ENCODE measurements around the gene ZNF785. TPM values are rescaled to one million over a fixed set of nuclear protein-coding genes. Genes with fewer than 3 reads are reported as not detected.
A peak's percentile ranks its signal among the peaks of the same experiment; 100 is the strongest.
"Not testable (repeated sequence)": the region's sequence is repeated elsewhere in the genome, so short reads cannot be mapped to it uniquely, and the experiment has no call there.

The ZNF785 gene
- polyA plus RNA-seq, 4 donors: 17.5 to 36.5 (median 27.8) TPM

- DNase-seq (ENCODE audit: low read depth in 4 of 4, low spot score in 2 of 4): no peak
These were observed 42.4 kb downstream of the ZNF785 start for GRCh38 chr16:30543067-30543466.

GRCh38 chr16:30541502-30542329, 43.8 kb downstream of the ZNF785 start:
- DNase-seq (ENCODE audit: low read depth in 4 of 4, low spot score in 2 of 4): no peak

GRCh38 chr16:30540916-30541464, 44.5 kb downstream of the ZNF785 start:
- DNase-seq (ENCODE audit: low read depth in 4 of 4, low spot score in 2 of 4): not testable (repeated sequence)

- not testable (repeated sequence) for DNase-seq (ENCODE audit: low read depth in 4 of 4, low spot score in 2 of 4)
These were observed 45.4 kb downstream of the ZNF785 start for GRCh38 chr16:30539986-30540526.

DNA sequence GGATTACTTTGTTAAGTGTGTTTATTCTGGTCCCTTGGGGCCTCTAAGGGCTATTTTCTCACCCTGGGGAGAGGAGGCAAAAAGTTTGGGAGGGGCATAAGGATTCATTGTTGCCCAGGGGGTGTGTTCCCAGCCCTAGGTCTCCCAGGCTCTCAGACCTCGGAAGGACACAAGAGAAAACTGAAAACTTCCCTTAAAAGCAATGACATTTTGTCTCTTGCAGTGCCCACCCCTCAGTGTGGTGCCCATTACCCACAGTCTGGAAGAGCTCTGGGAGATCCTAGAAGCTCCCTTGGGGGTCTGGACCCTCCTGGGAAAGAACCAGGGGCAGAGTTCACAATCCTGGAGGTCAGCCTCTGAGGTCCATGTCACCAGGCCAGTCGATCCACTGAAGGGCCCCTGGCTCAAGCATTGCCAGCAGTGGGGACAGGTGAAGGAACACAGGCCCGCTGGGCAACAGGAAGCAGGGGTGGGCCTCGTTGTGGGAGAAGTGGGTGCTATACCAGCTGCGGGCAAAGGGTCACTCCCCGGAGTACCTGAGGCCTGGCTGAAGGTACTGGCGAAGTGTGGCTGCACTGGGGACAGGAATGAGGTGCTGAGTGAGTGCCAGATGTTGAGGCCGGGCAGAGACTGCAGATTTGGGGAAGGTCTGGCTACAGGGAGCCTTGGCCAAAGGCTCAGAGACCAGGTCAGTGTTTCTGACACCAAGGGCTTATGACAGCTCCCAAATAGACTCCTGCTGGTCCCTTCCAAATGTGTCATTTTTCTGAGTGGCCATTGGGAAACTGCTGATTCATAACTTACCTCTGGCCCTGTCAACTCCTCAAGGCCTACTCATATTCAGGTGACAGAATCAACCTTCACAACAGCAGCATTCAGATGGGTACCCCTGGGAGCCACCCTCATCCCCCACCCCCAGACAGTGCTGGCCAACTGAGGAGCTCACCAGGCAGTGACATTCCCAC, 46.2 kb downstream of the ZNF785 start:
- no peak for DNase-seq (ENCODE audit: low read depth in 4 of 4, low spot score in 2 of 4)

GRCh38 chr16:30536391-30537024, 49.0 kb downstream of the ZNF785 start:
- not testable (repeated sequence) for DNase-seq (ENCODE audit: low read depth in 4 of 4, low spot score in 2 of 4)

GRCh38 chr16:30535777-30536190, 49.7 kb downstream of the ZNF785 start:
- DNase-seq (ENCODE audit: low read depth in 4 of 4, low spot score in 2 of 4): no peak

DNA sequence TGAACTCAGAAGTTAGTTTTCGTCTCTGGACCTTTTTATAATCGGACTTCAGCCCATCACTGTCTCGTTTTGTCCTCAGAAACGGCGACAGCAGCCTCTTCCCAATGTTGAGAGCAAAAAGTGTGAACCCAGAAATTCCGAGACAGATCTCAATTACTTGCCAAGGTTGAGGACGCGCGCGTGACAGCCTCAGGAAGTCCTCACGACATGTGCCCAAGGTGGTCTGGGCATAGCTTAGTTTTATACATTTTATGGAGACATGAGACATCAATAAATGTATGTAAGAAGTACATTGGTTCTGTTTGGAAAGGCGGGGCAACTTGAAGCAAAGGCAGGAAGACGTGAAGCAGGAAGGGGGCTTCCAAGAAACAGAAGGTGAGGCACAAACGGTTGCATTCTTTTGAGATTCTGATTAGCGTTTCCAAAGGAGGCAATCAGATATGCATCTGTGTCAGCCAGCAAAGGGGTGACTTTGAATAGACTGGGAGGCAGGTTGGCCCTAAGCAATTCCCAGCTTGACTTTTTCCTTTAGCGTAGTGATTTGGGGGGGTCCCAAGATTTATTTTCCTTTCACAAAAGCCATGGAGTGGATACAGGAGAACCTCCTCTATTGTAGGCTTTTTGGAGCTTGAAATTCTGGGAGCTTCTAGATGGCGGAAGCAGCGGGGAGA, 50.3 kb downstream of the ZNF785 start:
- DNase-seq (ENCODE audit: low read depth in 4 of 4, low spot score in 2 of 4): peak in 1 of 4 donors; percentile 87

GRCh38 chr16:30534368-30535105, 51.0 kb downstream of the ZNF785 start, which contains the start of gene ZNF747:
Gene ZNF747, minus strand, starts transcription at chr16:30534858. Its CDS starts 179 bp downstream, at chr16:30534679.
- peak; percentile 74 to 91 (median 86) for DNase-seq (ENCODE audit: low read depth in 4 of 4, low spot score in 2 of 4)

DNA sequence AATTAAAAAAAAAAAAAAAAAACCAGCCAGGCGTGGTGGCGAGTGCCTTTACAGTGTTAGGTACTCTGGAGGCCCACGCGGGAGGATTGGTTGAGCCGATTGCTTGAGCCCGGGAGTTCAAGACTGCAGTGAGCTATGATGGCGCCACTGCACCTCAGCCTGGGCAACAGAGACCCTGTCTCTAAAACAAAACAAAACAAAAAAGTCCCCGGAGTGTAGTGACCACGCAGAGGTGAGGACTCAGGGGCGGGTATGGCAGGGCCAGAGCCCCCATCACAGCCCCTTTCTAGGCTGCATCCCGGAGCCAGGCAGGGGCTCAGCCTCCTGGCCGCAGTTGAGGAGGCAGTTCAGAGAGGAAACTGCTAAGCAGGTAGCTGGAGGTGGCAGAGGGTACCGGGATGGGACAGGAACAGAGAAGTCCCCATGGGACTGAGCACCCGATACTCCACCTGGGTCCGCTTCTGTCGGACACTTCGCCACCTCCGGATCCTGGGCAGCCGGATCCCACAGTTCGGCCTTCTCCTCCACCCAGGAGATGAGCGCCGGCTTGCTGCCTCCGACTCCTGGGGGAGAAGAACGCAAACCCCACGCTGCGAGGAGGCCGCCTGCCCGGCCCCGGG, 51.6 kb downstream of the ZNF785 start:
- DNase-seq (ENCODE audit: low read depth in 4 of 4, low spot score in 2 of 4): no peak

DNA sequence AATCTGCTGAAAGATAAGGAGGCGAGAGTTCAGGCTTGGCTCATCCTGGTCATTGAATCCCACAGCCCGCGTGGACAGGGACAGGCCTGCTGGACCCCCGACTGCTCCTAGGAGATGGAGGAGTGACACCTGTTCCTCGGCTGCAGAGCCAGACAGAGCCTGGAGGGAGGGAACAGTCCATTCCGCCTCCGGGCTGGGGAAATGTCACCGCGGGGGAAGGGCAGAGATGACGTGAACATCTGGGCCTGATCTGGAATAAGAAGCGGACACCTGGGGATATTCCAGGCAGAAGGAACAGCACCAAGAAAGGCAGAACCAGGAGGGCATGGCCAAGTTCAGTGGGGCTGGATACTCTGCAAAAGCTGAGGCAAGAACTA, 52.4 kb downstream of the ZNF785 start:
- no peak for DNase-seq (ENCODE audit: low read depth in 4 of 4, low spot score in 2 of 4)

GRCh38 chr16:30532285-30533145, 53.0 kb downstream of the ZNF785 start:
- no peak for DNase-seq (ENCODE audit: low read depth in 4 of 4, low spot score in 2 of 4)

Other genes starting within 250 kb of the ZNF785 start
- 10 to 100 TPM; 55.4 to 65.2 (median 61.0) TPM for gene CD2BP2, start 230.4 kb downstream of the ZNF785 start, polyA plus RNA-seq (ENCODE audit: insufficient read length in 4 of 4)
- 10 to 100 TPM; 28.5 to 46.7 (median 39.8) TPM for gene TBC1D10B, start 215.2 kb downstream of the ZNF785 start, polyA plus RNA-seq (ENCODE audit: insufficient read length in 4 of 4)
- 1 to 10 TPM in 1 of 4 donors, under 1 TPM in 3; 0.51 to 1.6 (median 0.62) TPM for gene MYL11, start 210.9 kb downstream of the ZNF785 start, polyA plus RNA-seq (ENCODE audit: insufficient read length in 4 of 4)
- 1 to 10 TPM; 1.5 to 3.6 (median 2.8) TPM for gene SEPTIN1, start 203.1 kb downstream of the ZNF785 start, polyA plus RNA-seq (ENCODE audit: insufficient read length in 4 of 4)
- 10 to 100 TPM; 11.7 to 17.5 (median 13.7) TPM for gene ZNF48, start 190.3 kb downstream of the ZNF785 start, polyA plus RNA-seq (ENCODE audit: insufficient read length in 4 of 4)
- 10 to 100 TPM in 1 of 4 donors, 1 to 10 TPM in 3; 5.5 to 12.5 (median 6.9) TPM for gene ZNF771, start 178.1 kb downstream of the ZNF785 start, polyA plus RNA-seq (ENCODE audit: insufficient read length in 4 of 4)
- 10 to 100 TPM; 44.1 to 64.1 (median 48.8) TPM for gene DCTPP1, start 155.7 kb downstream of the ZNF785 start, polyA plus RNA-seq (ENCODE audit: insufficient read length in 4 of 4)
- 100 to 1,000 TPM in 1 of 4 donors, 10 to 100 TPM in 3; 84.0 to 104 (median 94.8) TPM for gene SEPHS2, start 139.8 kb downstream of the ZNF785 start, polyA plus RNA-seq (ENCODE audit: insufficient read length in 4 of 4)
- 1 to 10 TPM; 1.0 to 3.5 (median 1.7) TPM for gene ITGAL, start 113.0 kb downstream of the ZNF785 start, polyA plus RNA-seq (ENCODE audit: insufficient read length in 4 of 4)
- gene ZNF768, start 59.1 kb downstream of the ZNF785 start, polyA plus RNA-seq (ENCODE audit: insufficient read length in 4 of 4): 10 to 100 TPM; 47.3 to 73.7 (median 63.8) TPM
- 10 to 100 TPM in 3 of 4 donors, 1 to 10 TPM in 1; 9.1 to 12.3 (median 11.3) TPM for gene ZNF747, start 50.8 kb downstream of the ZNF785 start, polyA plus RNA-seq (ENCODE audit: insufficient read length in 4 of 4)
- gene ZNF764, start 27.3 kb downstream of the ZNF785 start, polyA plus RNA-seq (ENCODE audit: insufficient read length in 4 of 4): 10 to 100 TPM in 3 of 4 donors, 1 to 10 TPM in 1; 9.4 to 18.6 (median 15.0) TPM
- 10 to 100 TPM; 11.3 to 18.5 (median 15.8) TPM for gene ZNF688, start 14.0 kb downstream of the ZNF785 start, polyA plus RNA-seq (ENCODE audit: insufficient read length in 4 of 4)
- 10 to 100 TPM; 12.8 to 16.0 (median 14.4) TPM for gene ZNF689, start 24.7 kb upstream of the ZNF785 start, polyA plus RNA-seq (ENCODE audit: insufficient read length in 4 of 4)
- 10 to 100 TPM; 38.2 to 54.8 (median 46.0) TPM for gene PRR14, start 65.3 kb upstream of the ZNF785 start, polyA plus RNA-seq (ENCODE audit: insufficient read length in 4 of 4)
- 10 to 100 TPM; 39.7 to 97.0 (median 67.1) TPM for gene FBRS, start 72.7 kb upstream of the ZNF785 start, polyA plus RNA-seq (ENCODE audit: insufficient read length in 4 of 4)
- gene SRCAP, start 113.5 kb upstream of the ZNF785 start, polyA plus RNA-seq (ENCODE audit: insufficient read length in 4 of 4): 10 to 100 TPM; 23.0 to 62.5 (median 37.3) TPM
- 10 to 100 TPM; 22.9 to 44.4 (median 33.9) TPM for gene PHKG2, start 162.7 kb upstream of the ZNF785 start, polyA plus RNA-seq (ENCODE audit: insufficient read length in 4 of 4)
- gene CFAP119, start 176.4 kb upstream of the ZNF785 start, polyA plus RNA-seq (ENCODE audit: insufficient read length in 4 of 4): 10 to 100 TPM in 2 of 4 donors, 1 to 10 TPM in 2; 7.8 to 12.1 (median 10.2) TPM
- 100 to 1,000 TPM; 112 to 130 (median 120) TPM for gene RNF40, start 176.6 kb upstream of the ZNF785 start, polyA plus RNA-seq (ENCODE audit: insufficient read length in 4 of 4)
- gene ZNF629, start 201.5 kb upstream of the ZNF785 start, polyA plus RNA-seq (ENCODE audit: insufficient read length in 4 of 4): 10 to 100 TPM; 25.7 to 29.5 (median 27.2) TPM